Right ventricle myocardium superior (tissue), 1 donor: Measurements from ENCODE around the gene NAALADL1. TPM values are rescaled to one million over a fixed set of nuclear protein-coding genes. Genes with fewer than 3 reads are reported as not detected.
A peak's percentile ranks its signal among the peaks of the same experiment; 100 is the strongest.

Experiments
- ATAC-seq: fragments of 200-7000 bp; cut with Tn5 transposase; one replicate; pipeline ENCODE4 v1.9.1; 2020; ENCODE audit warnings: mild to moderate bottlenecking; ENCODE audit not compliant: poor library complexity
- DNase-seq: peaks from one replicate; pipeline ENCODE4 v3.0.0-alpha.2; 2020
- intact Hi-C: fragments of 100-400 bp; cut with DNase I; formaldehyde crosslinking; loops from one replicate; pipeline ENCODE4 v1.11.2; 2022
- total RNA-seq: library from RNA; stranded (reverse); fragmentation: NEBNext Ultra II Directional; extraction: Animal tissue kit (Norgen Biotek cat#: 25700); gene quantifications from one replicate; pipeline ENCODE4 v1.2.1, GENCODE V29; 2021
- donor health status: DM: no; HTN: yes; CAD: no; lungs with severe emphysema.

The NAALADL1 gene
- total RNA-seq, 1 donor from 2014 or later, result 3.1 TPM

DNA sequence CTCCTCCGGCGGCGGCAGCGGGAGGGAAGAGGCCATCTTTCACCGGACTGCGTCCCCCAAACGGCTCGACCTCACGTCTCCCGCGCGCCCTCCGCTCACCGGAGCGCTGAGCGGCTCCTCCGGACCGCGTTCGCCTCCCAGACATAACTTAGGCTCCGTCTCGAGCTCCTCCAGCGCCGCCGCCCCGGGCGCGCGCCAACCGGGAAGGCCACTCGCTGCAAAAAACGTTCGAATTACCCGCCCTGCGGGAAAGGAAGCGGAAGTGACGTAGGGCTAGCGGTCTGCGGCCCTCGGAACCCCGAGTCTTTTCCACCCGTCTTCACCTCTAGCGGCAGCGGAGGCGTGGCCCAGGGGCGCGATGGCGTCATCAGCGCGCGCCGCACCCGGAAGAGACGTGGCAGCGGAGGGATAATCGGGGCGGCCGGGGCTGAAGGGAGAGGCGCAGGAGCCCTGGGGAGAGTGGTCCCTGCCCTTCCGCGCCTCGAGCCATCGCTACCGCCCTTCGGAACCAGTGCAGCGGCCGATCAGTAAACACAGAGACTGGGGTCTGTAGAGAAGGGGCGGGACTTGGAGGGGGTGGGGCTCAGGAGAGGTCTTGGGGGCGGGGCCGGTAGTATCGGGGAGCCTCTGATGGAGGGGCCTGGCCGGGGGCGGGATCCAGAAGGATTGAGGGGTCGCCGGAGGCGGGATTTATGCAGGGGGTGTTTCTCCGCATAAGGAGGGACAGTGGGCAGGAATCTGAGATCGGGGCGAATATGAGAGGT lies 25.7 kb upstream of the NAALADL1 start, which contains the start of the genes CDCA5 and ZFPL1:
TSS of gene CDCA5 (minus strand) at position 207 of the 764 bp plus-strand sequence. CDS start at position 145, 62 bp downstream.
TSS of gene ZFPL1 (plus strand) at position 389 of the 764 bp plus-strand sequence. CDS start 477 bp downstream, outside the sequence.
- intact Hi-C loops, result no loop called here

DNA sequence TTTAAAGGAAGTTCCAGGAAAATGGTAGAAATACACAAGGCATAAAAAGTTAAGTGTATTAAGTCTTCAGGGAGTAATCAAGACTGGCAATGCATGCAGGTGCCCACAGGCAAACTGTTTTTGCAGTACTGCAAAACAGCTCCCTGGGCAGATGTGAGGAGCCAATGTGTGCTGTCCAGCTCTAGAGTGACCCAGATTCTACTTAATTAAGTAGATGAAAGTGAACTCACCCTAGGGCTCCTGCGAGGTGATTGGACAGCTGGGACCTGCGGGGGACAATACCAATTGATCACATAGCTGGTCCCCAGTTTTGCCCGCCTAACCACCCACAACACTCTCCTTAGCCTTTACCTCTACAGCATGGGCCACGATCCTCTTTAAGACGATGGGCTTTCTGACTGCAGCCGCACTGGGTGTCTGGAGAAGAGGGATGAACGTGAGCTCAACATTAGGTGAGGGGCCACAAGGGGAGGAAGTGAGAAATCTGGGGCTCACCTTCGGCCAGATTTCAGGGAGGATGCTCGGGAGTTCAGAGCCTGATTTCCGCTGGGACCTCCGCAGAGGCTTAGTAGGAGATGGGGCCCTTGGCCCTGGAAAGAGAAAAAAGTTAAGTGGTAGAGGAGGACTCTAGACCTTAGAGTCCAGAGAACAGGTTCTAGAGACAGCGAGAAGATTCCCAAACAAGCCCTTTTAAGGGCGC lies 24.9 kb upstream of the NAALADL1 start:
- DNase-seq (no peak), ATAC-seq (no peak)
- intact Hi-C loops, result no loop called here

More for the DNA sequence above, 25.7 kb upstream of the NAALADL1 start, which contains the start of the genes CDCA5 and ZFPL1:
- peak; percentile 97 for DNase-seq
- peak; percentile 99 for ATAC-seq

DNA sequence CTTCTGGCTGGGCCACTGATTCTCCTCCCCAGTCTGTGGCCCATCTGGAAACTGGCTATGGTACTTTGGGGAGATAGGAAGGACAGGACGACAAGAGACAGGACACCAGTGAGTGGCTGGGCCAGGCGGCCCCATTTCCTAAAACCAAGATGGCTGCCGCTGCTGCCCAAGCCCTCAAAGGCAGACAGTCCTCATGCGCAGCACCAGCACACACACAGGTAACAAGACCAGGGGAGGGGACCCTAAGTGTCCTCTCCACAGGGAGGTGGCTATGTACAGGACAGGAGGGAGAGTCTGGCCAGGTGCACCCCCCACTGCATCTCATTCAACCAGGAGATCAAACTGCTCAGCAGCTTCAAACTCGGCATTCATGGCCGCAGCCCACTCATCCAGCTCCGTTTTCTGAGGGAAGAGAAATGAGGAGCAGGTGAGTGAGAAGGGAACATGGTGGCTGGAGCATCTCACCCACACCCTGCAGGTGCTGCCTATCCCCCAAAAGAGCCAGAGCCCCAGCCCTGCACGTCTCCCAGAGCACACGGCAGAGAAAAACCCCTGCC lies 20.5 kb upstream of the NAALADL1 start:
- intact Hi-C loops, result no loop called here
- no peak for DNase-seq
- no peak for ATAC-seq

DNA sequence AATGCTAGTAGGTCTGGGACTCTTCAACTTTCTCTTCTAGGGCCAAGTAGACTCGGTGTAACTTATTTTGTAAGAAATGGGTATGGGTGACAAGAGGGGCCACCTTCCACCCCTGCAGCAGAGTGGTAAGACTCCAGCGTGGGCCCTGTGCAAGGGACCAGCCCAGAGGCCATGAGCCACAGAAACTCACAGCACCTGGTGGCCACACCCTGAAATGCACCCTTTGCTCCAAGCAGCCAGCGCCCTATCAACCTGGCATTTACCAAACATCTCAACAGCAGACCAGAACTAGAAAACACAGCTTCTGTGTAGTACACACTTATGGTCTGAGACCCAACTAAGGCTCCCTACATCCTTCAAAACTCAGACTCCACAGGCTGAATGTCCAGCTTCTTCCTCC lies 19.8 kb upstream of the NAALADL1 start:
- DNase-seq (peak; percentile 60), ATAC-seq (peak; percentile 65)
- intact Hi-C loops, result no loop called here

DNA sequence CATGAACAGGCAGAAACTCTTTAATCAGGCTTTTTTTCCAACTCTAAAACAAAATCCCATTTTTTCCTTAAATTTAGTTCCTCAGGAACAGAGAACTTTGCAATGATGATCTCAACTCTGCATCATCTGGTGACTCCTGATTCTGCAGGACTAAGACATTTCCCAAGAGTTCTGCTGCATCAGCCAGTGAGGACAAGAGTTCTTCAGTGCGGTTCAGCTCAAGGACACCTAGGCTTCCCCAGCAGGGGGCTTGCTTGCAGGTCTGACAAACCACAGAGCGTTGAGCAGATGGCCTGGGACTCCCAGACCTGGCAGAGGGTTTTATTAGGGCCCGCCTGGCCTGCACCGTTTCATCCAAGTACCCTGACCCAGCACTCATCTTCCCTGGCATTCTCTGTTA lies 19.1 kb upstream of the NAALADL1 start:
- ATAC-seq, result no peak
- intact Hi-C loops, result no loop called here
- no peak for DNase-seq

DNA sequence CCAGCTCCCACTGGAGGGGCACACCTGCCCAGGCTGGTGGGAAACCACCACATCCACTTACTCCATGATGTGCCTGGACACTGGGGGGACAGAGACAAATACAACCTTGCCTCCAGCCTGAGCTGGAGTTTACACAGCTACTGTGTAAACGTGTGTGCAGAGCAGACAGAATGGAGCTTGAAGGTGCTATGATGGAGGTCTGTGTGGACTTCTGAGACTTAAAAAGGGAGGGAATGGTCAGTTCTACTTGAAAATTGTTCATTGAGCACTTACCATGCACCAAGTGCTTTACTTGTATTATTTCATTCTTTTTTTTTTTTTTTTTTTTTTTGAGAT lies 14.2 kb upstream of the NAALADL1 start:
- ATAC-seq (no peak), DNase-seq (no peak)
- intact Hi-C loops, result no loop called here

DNA sequence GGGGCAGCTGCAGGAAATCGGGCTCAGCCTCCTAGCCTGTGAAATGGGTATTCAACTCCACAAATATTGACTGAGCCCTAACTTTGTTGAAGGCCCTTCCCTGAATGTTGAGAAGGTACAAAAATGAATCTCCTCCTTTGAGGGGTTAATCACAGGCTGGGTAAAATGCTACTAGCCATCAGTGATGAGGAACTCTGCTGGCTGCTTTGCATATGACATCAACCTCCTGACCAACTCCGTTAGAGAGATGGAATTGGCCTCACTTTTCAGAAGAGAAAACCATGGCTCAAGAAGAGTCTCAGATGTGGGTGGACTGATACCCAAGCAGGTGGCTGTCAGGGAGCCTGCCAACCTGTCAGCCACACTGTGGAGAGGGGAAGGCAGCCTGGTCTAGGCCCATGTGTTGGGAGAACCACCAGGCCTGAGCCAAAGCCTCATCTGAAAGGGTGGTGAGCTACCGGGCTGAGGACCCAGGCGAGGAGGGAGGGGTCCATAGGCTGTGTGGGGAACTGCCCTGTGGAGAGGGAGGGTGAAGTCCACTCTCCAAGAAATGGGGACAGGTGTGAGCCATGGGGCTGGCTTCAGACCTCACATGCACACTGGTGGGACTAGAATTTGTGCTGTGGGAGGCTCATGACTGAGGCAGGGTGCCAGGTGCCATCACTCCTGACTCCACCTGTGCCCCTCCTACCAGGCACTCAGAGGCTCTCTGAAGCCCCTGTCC lies 13.7 kb upstream of the NAALADL1 start:
- intact Hi-C loops, result no loop called here
- DNase-seq (no peak), ATAC-seq (no peak)

DNA sequence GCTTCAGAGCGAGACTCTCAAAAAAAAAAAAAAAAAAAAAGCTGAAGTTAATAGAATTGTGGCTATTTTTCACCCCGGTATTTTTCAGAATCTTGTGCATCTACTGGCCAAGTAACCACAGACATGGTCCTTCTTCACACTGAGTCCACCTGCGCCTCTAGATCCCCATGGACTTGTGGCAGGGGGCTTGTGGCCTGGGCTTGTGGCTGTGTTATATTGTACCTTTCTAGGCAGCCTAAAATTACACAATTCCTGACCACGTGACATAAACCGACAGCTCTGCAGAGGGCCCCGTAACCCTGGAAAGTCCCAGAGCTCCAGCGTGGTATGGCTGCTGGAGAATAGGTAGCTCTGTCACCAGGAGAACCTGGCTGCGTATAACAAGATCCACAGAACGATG lies 10.9 kb upstream of the NAALADL1 start:
- intact Hi-C loops, result no loop called here
- ATAC-seq (no peak), DNase-seq (no peak)

DNA sequence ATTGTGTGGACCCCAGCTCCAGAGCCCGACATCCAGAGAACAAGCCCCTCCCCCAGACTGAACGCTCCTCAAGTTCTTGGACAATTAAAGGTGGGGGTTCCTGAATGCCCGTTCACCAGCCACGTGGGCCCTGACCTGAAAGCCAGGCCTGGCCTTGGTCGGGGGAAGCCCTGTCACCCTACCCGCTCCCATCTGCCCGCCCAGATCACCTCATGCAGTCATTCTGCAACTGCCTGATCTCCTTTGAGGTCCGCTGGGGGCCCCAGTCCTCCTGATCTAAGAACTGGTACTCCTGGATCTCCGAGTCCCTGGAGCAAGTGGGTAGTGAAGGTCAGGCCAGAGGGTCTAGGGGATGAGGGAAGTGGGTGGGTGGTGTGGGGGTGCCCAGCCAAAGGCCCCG lies 9.1 kb upstream of the NAALADL1 start:
- no peak for DNase-seq
- ATAC-seq, result no peak
- intact Hi-C loops, result no loop called here

DNA sequence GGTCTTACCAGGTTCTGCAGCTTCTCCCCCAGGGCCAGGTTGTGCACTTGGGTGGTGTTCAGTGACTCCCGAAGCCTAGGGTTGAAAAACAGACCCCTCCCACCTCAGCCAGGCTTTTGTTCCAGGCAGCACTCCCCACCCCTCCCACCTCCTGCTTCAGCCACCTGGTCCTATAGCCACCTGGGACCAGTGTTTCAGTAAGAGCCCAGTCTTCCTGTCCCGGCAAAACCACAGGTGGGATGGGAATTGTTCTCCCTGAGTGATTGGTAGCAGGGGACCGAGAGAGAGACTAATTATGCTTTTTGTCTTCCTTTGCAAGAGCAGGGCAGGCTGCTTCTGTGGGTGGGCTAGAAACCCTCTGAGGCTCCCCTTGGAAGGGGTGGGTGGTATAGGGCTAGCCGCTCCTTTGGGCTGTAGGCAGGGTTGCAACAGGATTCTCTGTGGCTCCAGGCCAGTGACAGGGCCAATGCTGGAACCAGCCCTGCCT lies 8.5 kb upstream of the NAALADL1 start:
- no peak for DNase-seq
- ATAC-seq, result no peak
- intact Hi-C loops, result no loop called here

DNA sequence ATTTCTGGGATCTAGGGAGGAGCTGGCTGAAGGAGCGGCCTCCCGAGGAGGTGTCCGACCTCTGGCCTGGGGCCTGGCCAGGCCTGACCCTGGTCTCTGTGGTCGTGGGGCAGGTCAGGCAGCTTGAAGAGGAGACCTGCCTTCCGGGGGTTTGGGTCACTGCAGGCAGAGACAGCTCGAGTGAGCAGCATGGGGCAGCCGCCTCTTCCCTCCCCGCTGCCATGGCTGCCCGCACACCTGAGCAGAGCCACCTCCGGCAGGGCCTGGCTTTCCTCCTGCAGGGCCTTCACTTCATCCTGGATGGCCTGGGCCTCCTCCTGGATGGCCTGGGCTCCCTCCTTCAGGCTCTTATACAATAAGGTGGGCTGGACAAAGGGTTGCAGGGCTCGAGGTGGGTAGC lies 8.0 kb upstream of the NAALADL1 start:
- intact Hi-C loops, result no loop called here
- DNase-seq (no peak), ATAC-seq (no peak)

DNA sequence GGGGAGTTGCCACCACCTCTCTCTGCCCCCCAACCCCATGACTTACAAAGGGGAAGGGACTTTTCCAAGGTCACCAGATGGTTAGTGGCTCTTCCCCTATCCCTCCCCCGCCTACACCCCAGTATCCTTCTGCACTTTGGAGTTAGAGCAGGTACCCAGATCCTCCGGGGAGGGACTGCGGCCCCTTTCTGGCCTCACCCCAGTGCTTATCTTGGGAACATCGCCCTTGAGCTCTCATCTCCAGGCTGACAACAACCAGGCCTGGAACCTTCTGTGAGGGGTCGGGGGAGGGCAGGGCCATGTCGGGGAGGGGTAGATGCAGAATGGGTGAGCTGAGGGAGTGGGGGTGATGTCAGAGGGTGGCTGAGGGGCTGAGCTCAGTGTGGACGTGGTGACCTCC lies 7.5 kb upstream of the NAALADL1 start:
- DNase-seq (no peak), ATAC-seq (no peak)
- intact Hi-C loops, result no loop called here

DNA sequence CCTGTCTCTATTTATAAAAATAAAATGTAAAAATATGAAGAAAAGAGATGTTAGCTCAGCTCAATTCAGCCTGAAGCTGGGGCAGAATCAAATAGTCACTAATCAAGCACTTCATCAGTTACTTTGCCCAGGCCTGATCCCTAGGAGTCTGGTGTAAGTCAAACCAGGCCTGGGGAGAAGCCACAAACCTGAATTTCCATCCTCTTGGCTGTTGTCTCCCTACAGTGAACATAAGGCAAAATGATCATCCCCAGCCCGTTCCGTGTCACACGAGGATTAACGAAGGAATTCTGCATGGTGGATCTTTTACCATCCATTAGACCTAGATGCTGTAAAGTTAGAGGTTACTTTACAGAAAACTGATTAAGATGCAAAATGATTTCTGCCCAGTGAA lies 6.5 kb upstream of the NAALADL1 start:
- intact Hi-C loops, result no loop called here
- DNase-seq (no peak), ATAC-seq (no peak)

DNA sequence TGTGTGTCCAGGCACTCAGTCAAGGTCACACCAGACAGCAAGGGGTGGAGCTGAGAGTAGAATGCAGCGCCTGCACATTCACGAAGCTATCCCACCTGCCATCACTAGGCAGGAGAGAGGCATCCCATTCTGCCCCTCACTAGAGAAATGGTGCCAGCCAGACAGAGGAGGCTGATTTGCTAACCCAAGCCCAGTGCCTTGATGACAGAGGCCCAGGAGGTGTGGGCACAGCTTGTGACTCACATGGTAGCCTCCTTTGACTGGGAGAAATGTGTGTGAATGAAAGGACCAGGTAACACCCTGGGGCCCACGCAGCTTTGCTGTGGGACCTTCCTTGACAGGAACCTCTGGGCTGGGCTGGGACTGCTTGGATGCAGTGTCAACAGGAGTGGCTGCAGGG lies 5.2 kb upstream of the NAALADL1 start:
- DNase-seq (no peak), ATAC-seq (no peak)
- intact Hi-C loops, result no loop called here

DNA sequence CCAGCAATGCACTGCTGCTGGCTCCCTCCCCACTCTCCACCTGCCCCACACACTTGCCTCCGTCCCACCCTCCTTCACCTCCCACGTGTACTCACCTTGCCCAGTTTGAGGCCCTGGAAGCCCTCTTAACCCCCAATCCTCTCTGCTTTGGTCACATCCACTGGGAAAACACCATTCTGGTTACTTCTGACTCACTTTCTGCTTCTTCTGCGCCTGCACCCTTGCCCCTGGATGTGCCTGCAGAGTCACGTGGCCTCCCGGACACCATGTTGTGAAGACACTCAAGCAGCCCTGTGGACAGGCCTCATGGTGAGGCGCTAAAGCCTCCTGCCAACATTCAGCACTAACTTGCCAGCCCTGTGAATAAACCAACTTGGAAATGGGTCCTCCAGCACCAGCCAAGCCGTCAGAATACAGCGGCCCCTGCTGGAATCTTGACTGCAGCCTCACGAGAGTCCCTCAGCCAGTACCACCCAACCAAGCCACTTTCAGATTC lies 2.6 kb upstream of the NAALADL1 start:
- DNase-seq, result no peak
- intact Hi-C loops, result no loop called here
- ATAC-seq, result no peak

DNA sequence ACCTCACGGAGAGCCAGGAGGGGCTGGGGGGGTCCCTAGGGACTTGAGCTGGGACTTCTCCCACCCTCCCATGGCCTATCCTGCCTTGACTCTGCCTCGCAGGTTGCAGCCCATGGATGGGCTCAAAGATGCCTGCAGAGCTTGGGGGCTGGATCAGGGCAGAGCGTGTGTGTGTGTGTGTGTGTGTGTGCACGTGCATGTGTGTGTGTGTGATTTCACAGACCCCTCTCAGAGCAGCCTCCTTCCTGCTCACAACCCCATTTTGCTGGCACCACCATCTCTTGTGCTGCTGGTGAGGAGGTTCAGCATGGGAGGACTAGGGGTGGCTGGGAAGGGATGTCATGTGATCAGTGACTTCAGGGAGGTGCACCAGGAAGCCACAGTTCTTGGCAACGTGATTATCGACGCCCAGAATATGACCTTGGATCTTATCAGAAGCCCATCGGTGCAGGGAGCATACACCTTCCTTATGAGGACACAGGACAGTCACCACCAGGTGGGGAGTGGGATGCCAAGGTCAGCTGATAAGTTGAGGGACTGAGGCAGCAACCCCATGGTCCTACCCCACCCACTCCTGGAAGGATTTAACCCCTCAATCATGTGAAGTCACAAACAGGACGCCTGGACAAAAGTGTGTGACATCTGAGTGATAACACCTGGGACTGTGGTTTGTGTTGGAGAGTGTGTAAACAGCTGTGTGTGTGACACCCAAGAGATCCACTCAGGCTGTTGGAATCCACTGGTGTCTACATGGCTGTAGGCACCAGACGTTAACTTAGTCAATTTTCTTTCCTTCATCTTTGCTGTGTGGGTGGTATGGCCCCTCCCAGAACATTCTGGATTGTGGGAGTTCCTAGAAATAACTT lies 1.8 kb upstream of the NAALADL1 start:
- intact Hi-C loops, result no loop called here
- ATAC-seq (no peak), DNase-seq (no peak)

DNA sequence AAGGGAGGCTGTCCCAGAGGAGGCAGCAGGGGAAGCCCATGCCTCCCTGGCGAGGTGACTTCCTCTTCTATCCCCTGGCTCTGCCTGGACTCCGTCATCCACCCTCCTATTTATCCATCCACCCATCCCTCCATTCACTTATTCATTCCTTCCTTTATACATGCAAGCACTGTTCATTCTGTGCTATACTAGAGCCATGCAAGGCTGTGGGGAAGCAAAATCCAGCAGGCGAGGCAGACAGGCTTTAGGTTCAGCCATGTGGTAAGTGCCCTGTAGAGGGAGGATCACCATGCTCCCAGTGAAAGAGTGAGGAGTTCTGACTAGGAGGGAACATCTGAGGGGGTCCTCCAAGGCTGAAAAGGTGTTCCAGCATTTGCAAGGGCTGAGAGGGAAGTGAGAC lies 1.2 kb upstream of the NAALADL1 start:
- intact Hi-C loops, result no loop called here
- DNase-seq (no peak), ATAC-seq (no peak)

DNA sequence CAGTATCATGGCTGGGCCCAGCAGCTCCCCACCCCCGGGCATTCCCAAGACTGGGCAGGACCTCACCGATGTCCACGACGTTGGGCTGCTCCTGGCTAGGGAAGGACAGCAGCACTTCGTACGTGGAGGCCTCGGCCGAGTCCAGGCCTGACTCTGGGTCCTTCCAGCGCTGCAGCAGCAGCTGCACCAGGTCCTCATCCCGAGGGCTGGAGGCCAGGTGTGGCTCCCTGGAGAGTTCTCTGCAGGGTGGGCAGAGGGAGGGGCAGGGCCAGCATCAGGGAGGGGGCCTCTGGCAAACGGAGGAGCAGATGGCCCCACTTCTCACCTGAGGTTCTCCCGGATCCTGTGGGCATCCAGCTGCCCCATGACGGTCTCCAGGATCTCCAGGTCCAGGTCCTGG lies 341 bp downstream of the NAALADL1 start:
- no peak for DNase-seq
- ATAC-seq, result no peak
- intact Hi-C loops, result no loop called here
